ENCODE measurements around the gene CAMK1D. TPM values are rescaled to one million over a fixed set of nuclear protein-coding genes. Genes with fewer than 3 reads are reported as not detected.

The CAMK1D gene
- total RNA-seq, 2 experiments from 2014 or later: 19.0 to 25.6 TPM

GRCh38 chr10:12459340-12459739, 110.0 kb downstream of the CAMK1D start:
- TF ChIP-seq CTCF (conservative IDR thresholded peaks at IDR 0.05; ENCODE audit: low read length): no peak
- no peak for TF ChIP-seq EZH2phosphoT487 (IDR thresholded peaks at IDR 0.05; ENCODE audit: borderline replicate concordance, low read depth, low read length)
- Histone ChIP-seq H2AFZ (ENCODE audit: low read length) (no peak overlapping the region), H3K27ac (ENCODE audit: low read depth, low read length, poor library complexity, severe bottlenecking) (no peak overlapping the region), H3K4me2 (ENCODE audit: low read length) (no peak overlapping the region), H4K20me1 (ENCODE audit: insufficient read depth, low read length) (no peaks in the 10 kb centered on the region; the same call in 1 of the 2 replicates), H3K36me3 (ENCODE audit: insufficient read depth, low read length) (no peaks in the 10 kb centered on the region), H3K4me1 (ENCODE audit: insufficient read depth, low read length, poor library complexity, severe bottlenecking) (peaks cover 10% of the 10 kb centered on the region), H3K79me2 (ENCODE audit: insufficient read depth, low read depth, low read length) (no peaks in the 10 kb centered on the region), H3K4me3 (ENCODE audit: low read depth, low read length, poor library complexity, severe bottlenecking) (no peak overlapping the region), H3K9me2 (ENCODE audit: insufficient read depth, low read length) (no peaks in the 10 kb centered on the region), H3K9me3 (ENCODE audit: low read length) (no peaks in the 10 kb centered on the region)
- no peak for DNase-seq (ENCODE audit: low spot score)
- CTCF ChIA-PET (ENCODE audit: unreplicated experiment): no interaction called here
- no TSS peak for BruUV-seq (replicated peaks)
- intact Hi-C loops (cut with micrococcal nuclease; ENCODE audit: unreplicated experiment): no loop called here
- POLR2A ChIA-PET: interaction anchor here (0.8 kb wide), 1 partner anchor 182 kb away, joined by 3 read pairs; no protein-coding TSS in a partner anchor

GRCh38 chr10:12459762-12460161, 110.4 kb downstream of the CAMK1D start:
- ChIA-PET CTCF (ENCODE audit: unreplicated experiment) (no interaction called here), POLR2A (interaction anchor here (0.8 kb wide), 1 partner anchor 182 kb away, joined by 3 read pairs; no protein-coding TSS in a partner anchor)
- Histone ChIP-seq H3K36me3 (ENCODE audit: insufficient read depth, low read length) (no peaks in the 10 kb centered on the region), H3K4me2 (ENCODE audit: low read length) (no peak overlapping the region), H3K27ac (ENCODE audit: low read depth, low read length, poor library complexity, severe bottlenecking) (no peak overlapping the region), H2AFZ (ENCODE audit: low read length) (no peak overlapping the region), H3K9me2 (ENCODE audit: insufficient read depth, low read length) (no peaks in the 10 kb centered on the region), H4K20me1 (ENCODE audit: insufficient read depth, low read length) (no peaks in the 10 kb centered on the region; the same call in 1 of the 2 replicates), H3K9me3 (ENCODE audit: low read length) (no peaks in the 10 kb centered on the region), H3K4me1 (ENCODE audit: insufficient read depth, low read length, poor library complexity, severe bottlenecking) (peaks cover 10% of the 10 kb centered on the region), H3K79me2 (ENCODE audit: insufficient read depth, low read depth, low read length) (no peaks in the 10 kb centered on the region), H3K4me3 (ENCODE audit: low read depth, low read length, poor library complexity, severe bottlenecking) (no peak overlapping the region)
- no TSS peak for BruUV-seq (replicated peaks)
- intact Hi-C loops (cut with micrococcal nuclease; ENCODE audit: unreplicated experiment): no loop called here
- DNase-seq (ENCODE audit: low spot score): no peak
- TF ChIP-seq CTCF (conservative IDR thresholded peaks at IDR 0.05; ENCODE audit: low read length): no peak
- TF ChIP-seq EZH2phosphoT487 (IDR thresholded peaks at IDR 0.05; ENCODE audit: borderline replicate concordance, low read depth, low read length): no peak

- intact Hi-C loops (cut with micrococcal nuclease; ENCODE audit: unreplicated experiment): no loop called here
- ChIA-PET CTCF (ENCODE audit: unreplicated experiment) (no interaction called here), POLR2A (interaction anchor here (0.7 to 1.8 kb wide), 3 partner anchors 12 to 160 kb away, joined by 4 to 5 read pairs (median 5); no protein-coding TSS in a partner anchor)
- no peak overlapping the region for H2AFZ ChIP-seq (ENCODE audit: low read length)
- TF ChIP-seq EZH2phosphoT487 (IDR thresholded peaks at IDR 0.05; ENCODE audit: borderline replicate concordance, low read depth, low read length) (no peak), CTCF (conservative IDR thresholded peaks at IDR 0.05; ENCODE audit: low read length) (no peak)
- H3K79me2 ChIP-seq (ENCODE audit: insufficient read depth, low read depth, low read length): 0 out of 2 replicates have a peak, but pooled peaks cover 4% of the 10 kb centered on the region
- no peaks in the 10 kb centered on the region for H3K9me3 ChIP-seq (ENCODE audit: low read length)
- no peaks in the 10 kb centered on the region for H3K9me2 ChIP-seq (ENCODE audit: insufficient read depth, low read length)
- DNase-seq (ENCODE audit: low spot score): no peak
- peaks cover 10% of the 10 kb centered on the region for H3K4me1 ChIP-seq (ENCODE audit: insufficient read depth, low read length, poor library complexity, severe bottlenecking)
- H3K4me2 ChIP-seq (ENCODE audit: low read length): no peak overlapping the region
- BruUV-seq (replicated peaks): no TSS peak
- H4K20me1 ChIP-seq (ENCODE audit: insufficient read depth, low read length): no peaks in the 10 kb centered on the region; the same call in 1 of the 2 replicates
- H3K4me3 ChIP-seq (ENCODE audit: low read depth, low read length, poor library complexity, severe bottlenecking): no peak overlapping the region
- no peak overlapping the region for H3K27ac ChIP-seq (ENCODE audit: low read depth, low read length, poor library complexity, severe bottlenecking)
- H3K36me3 ChIP-seq (ENCODE audit: insufficient read depth, low read length): no peaks in the 10 kb centered on the region
These were observed 114.1 kb downstream of the CAMK1D start for GRCh38 chr10:12463459-12463838.

All from OCI-LY7 (cell line).